Colonic mucosa (tissue), 4 donors: Measurements from ENCODE around the gene BCL11B. TPM values are rescaled to one million over a fixed set of nuclear protein-coding genes. Genes with fewer than 3 reads are reported as not detected.

Experiments
- DNase-seq: peaks from one replicate; pipeline ENCODE4 v3.0.0-alpha.2; 2020
- H3K27ac ChIP-seq: fragments of 200-600 bp; one replicate; pipeline ENCODE4 v1.8.0; 2021
- H3K27me3 ChIP-seq: fragments of 200-600 bp; one replicate; pipeline ENCODE4 v1.8.0; 2021
- H3K36me3 ChIP-seq: fragments of 200-600 bp; one replicate; pipeline ENCODE4 v1.8.0; 2021
- H3K4me1 ChIP-seq: fragments of 200-600 bp; one replicate; pipeline ENCODE4 v1.8.0; 2021; ENCODE audit warnings: mild to moderate bottlenecking
- H3K4me3 ChIP-seq: fragments of 200-600 bp; one replicate; pipeline ENCODE4 v1.8.0; 2021
- H3K9ac ChIP-seq, 2 donors: one replicate each; pipeline ENCODE4 v1.7.0; 2013; ENCODE audit warnings: control low read depth in 2 of 2, low read depth in 2 of 2, low read length in 2 of 2
- H3K9me3 ChIP-seq: fragments of 200-600 bp; one replicate; pipeline ENCODE4 v1.8.0; 2021
- intact Hi-C: fragments of 100-400 bp; cut with DNase I; formaldehyde crosslinking; loops from one replicate; pipeline ENCODE4 v1.14.1; 2022
- total RNA-seq, 2 donors: library from RNA; stranded (reverse); fragmentation: NEBNext Ultra II Directional in 1 of 2; extraction: Animal tissue kit (Norgen Biotek cat#: 25700) in 1 of 2; gene quantifications; one replicate each; pipeline ENCODE4 v1.2.1, GENCODE V29; 2021
- TF ChIP-seq, protein P1 (sequence below): fragments of 200-600 bp; IDR thresholded peaks from one replicate; pipeline ENCODE4 v1.8.0; 2022; ENCODE audit warnings: antibody characterized with exemption, mild to moderate bottlenecking
- donor health status: healthy.
- donor health status: DM: no; HTN: no; CAD: no.
- donor health status: DM: no; HTN: no; CAD: no.

Gene BCL11B
- total RNA-seq, 2 donors from 2014 or later: 5.6 to 10.4 TPM

DNA sequence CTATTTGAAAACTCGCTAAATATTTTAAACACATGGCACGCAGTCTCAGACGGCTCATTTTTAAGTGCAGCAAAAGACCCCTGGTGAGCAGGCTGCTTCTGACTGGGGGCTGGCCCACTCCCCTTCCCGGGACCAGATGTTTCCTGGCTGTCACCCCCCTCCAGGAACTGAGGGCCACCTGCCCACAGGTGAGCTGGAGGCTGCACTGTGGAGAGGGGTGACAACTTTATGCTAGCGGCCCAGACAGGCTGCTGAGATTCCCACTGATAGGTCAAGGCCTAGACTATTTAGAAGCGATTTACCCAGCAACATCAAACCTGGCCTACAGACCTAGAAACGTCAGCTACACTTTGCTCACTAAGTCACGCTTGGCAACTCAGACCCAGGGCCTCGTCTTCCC is 92.1 kb downstream of the BCL11B start:
- Histone ChIP-seq H3K36me3 (no peaks in the 10 kb centered on the region), H3K4me1 (no peaks in the 10 kb centered on the region), H3K4me3 (no peak overlapping the region), H3K27me3 (no peaks in the 10 kb centered on the region), H3K27ac (no peak overlapping the region), H3K9me3 (no peaks in the 10 kb centered on the region), H3K9ac (no peak overlapping the region)
- DNase-seq: no peak
- intact Hi-C loops: no loop called here
- TF ChIP-seq, protein P1, sequence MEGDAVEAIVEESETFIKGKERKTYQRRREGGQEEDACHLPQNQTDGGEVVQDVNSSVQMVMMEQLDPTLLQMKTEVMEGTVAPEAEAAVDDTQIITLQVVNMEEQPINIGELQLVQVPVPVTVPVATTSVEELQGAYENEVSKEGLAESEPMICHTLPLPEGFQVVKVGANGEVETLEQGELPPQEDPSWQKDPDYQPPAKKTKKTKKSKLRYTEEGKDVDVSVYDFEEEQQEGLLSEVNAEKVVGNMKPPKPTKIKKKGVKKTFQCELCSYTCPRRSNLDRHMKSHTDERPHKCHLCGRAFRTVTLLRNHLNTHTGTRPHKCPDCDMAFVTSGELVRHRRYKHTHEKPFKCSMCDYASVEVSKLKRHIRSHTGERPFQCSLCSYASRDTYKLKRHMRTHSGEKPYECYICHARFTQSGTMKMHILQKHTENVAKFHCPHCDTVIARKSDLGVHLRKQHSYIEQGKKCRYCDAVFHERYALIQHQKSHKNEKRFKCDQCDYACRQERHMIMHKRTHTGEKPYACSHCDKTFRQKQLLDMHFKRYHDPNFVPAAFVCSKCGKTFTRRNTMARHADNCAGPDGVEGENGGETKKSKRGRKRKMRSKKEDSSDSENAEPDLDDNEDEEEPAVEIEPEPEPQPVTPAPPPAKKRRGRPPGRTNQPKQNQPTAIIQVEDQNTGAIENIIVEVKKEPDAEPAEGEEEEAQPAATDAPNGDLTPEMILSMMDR: no peak

DNA sequence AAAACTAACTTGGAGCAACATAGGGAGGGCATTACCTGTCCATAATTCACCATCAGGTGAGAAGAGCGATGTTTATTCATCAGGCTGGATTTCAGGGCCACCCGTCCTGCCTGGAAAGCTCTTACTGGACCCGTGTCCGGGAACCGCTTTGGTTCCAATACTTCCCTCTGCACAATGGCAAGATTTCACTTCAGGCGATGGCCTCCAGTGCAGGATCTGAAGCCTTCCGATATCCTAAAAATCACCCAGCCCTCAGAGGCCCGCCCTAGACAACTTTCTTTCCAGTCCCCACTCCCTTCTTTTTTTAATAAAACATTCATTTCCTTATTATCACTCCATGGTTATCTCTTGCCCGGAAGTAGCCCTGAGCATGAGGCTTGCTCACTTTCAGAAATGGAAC is 92.5 kb downstream of the BCL11B start:
- intact Hi-C loops: no loop called here
- Histone ChIP-seq H3K27ac (no peak overlapping the region), H3K9me3 (no peaks in the 10 kb centered on the region), H3K27me3 (no peaks in the 10 kb centered on the region), H3K4me1 (no peaks in the 10 kb centered on the region), H3K9ac (no peak overlapping the region), H3K4me3 (no peak overlapping the region), H3K36me3 (no peaks in the 10 kb centered on the region)
- TF ChIP-seq, protein P1: no peak
- DNase-seq: no peak

DNA sequence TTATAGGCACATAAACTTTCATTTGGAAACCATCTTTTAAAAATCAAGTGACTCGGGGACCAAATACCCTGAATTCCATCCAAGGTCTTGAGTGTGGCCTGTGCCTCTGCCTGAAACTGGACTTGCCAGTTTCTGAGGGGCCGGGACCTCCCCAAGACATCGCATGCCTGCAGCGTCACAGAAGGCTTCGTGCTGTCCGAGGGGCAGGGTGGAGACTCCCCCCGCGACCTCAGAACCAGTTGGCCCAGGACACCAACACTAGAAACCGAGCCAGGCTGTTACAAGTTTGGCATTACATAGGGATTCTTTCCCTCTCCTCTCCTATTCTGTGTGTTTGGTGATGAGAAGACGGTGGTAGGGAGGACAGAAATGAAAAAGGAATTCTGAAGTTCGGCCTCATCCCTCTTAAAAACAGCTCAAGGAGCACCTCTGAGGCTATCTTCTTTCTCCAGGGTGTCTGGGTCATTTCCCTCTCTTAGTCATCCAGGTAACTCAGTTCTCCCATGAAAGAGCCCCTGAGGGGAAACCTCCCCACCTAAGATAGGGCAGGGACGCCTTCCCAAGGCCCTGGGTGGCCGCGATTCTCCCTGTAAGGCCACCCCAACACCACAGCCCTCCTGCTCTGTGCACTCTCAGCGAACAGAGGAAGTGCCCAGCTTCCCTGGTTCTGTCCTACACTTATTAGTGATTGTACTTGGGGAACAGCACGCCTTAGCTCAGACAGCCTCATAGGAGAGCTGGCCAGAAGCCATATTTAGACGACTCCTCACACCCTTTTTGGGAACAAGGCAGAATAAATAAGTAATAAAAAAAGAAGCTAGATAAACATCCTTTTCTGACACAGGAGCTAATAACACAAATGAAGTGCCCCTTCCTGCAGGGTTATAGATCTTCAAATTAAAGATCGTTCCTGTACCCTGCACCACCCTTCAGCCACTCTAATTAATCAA is 93.8 kb downstream of the BCL11B start:
- Histone ChIP-seq H3K27ac (no peak overlapping the region), H3K4me3 (no peak overlapping the region), H3K4me1 (no peaks in the 10 kb centered on the region), H3K36me3 (no peaks in the 10 kb centered on the region), H3K9ac (no peak overlapping the region), H3K27me3 (no peaks in the 10 kb centered on the region), H3K9me3 (no peaks in the 10 kb centered on the region)
- intact Hi-C loops: no loop called here
- TF ChIP-seq, protein P1: no peak
- DNase-seq: no peak

DNA sequence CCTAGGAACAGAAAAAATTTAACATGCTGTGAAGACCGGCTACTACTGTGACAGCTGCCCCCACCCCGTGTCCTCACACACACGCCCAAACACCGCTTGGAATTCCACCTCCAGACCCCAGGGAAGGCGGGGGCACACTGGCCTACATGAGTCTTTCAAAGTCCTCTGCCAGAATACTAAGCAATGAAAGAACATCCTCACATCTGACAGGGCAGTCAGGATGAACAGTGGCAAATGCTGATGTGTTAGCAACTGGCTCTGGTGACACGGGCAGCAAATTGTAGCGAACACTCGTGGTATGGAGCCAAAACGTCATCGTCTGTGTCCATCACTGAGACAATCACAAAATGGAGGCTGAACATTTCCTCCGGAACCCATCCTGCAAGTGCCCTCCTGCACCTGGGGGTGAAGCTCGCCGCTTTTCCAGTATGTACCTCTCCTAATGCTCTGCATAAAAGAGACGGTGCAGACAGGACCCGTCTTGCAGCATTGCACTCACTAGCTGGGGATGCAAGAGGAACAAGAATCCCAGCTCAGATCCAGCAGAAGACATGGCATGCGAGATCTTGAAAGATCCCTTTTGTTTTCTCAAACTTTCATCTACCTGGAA is 94.8 kb downstream of the BCL11B start:
- no peak for DNase-seq
- no peaks in the 10 kb centered on the region for H3K27me3 ChIP-seq
- H3K4me1 ChIP-seq: no peaks in the 10 kb centered on the region
- intact Hi-C loops: no loop called here
- no peaks in the 10 kb centered on the region for H3K36me3 ChIP-seq
- H3K9ac ChIP-seq: no peak overlapping the region
- no peak overlapping the region for H3K4me3 ChIP-seq
- no peaks in the 10 kb centered on the region for H3K9me3 ChIP-seq
- TF ChIP-seq, protein P1: no peak
- H3K27ac ChIP-seq: no peak overlapping the region

DNA sequence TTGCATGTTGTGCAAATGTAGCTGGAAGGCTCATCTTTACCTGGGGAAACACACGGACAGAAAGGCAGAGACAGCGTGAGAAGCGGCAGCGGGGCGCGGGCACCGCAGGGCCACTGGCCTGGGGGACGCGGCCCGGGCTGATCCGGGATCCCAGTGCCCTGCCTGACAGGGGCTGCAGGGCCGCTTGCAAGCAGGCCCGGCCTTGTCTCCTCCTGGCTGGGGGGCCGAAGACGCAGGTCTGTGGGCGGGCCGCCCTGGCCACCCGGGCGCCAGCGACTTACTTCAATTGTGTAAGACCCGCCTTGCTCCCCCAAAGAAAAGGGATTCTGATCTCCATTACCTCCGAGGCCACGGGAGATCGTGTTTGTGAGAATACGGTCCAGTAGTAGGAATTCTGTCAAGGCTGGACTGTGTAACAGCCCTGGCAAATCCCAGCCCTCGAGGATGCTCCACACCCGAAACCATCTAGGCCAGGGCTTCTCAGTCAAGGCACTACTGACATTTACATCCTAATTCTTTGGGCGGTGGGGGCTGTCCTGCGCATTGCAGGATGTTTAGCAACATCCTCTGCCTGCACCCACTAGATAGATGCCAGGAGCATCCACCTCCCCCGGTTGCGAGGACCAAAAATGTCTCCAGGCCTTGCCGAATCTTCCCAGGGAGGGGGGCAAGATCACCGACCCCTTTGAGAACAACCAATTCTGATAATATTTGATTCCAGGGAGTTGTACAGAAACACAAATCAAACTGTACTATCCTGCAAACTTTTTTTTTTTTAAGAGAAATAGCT is 95.6 kb downstream of the BCL11B start:
- TF ChIP-seq, protein P1: no peak
- intact Hi-C loops: no loop called here
- no peaks in the 10 kb centered on the region for H3K27me3 ChIP-seq
- H3K9ac ChIP-seq: no peak overlapping the region
- no peak for DNase-seq
- H3K9me3 ChIP-seq: no peaks in the 10 kb centered on the region
- no peaks in the 10 kb centered on the region for H3K4me1 ChIP-seq
- no peak overlapping the region for H3K27ac ChIP-seq
- H3K4me3 ChIP-seq: no peak overlapping the region
- no peaks in the 10 kb centered on the region for H3K36me3 ChIP-seq
